GM21576 (cell line): Measurements from ENCODE around the gene HNRNPF.
"Not testable (repeated sequence)": the region's sequence is repeated elsewhere in the genome, so short reads cannot be mapped to it uniquely, and the experiment has no call there.

ENCODE experiments used
- ATAC-seq: cut with Tn5 transposase; IDR thresholded peaks from one replicate; pipeline ENCODE4 v1.9.1; 2021; ENCODE audit warnings: mild to moderate bottlenecking, moderate library complexity; ENCODE audit not compliant: unreplicated experiment

The HNRNPF gene

DNA sequence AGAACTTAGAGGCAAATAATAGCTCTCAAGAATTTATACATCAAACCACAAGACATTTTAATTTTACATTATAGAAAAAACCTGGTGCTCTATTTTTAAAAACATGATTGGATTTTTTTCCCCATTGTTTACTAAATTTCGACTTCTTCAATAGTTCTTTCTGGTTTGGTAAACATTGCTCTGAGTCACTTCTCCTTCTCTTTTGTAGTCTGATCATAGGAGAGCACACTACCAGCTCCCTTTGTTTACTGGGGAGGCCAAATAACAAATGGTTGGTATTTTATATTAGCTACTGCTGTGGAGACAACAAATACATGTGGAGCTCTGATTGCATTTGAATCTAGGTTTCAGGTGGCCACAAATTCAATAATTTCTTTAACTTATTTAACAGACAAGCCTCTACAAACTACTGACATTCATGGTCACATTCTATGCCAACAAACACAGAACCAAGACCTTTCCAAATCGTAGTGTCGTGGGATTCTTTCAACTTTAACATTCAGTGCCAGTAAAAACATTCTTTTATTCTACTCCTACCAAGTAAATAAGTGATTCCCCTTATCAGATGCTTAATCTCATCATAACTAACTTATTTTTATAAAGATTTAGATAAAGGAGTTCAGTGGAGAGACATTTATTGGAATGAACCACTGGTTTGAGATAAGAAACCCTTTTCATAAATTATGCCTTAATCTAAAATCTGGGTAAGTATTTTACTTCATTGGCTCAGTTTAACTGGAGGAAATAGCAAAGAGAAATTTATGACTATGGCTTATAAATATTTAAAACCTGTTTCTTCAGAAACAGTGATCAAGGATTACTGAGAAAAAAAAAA lies 55.3 kb downstream of the HNRNPF start:
- ATAC-seq, result no peak

DNA sequence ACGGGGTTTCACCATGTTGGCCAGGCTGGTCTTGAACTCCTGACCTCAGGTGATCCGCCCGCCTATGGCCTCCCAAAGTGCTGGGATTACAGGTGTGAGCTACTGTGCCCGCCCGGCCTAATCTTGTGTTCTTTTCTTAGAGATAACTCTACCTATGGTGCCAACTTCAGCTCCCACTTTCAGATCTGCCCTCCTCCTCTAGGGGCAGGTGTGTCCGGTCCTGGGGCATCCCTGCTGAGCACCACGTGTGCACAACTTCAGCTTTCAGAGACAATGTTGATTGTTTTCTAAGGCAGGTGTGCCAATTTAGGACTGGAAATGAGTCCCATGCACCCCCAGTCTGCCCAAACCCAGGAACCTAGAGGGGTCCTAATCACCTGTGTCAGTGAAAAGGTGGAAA lies 56.0 kb downstream of the HNRNPF start:
- ATAC-seq, result no peak

DNA sequence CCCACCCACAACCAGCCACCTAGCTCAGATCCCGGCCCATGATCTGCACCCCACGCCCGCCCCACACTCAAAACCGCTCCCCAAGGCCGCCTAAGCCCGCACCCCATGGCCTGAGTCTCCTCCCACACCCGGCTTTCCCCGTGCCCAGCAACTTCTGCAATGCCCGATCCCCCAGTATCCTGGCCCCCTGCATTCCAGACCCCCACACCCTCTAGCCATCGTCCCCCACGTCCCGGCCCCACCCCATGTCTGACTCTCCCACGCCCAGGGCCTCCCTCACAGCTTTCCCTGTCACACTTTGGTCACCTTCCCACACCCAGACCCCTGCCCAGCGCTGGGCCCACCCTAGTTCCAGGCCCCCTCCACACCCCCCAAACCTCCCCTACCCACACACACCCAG lies 57.7 kb downstream of the HNRNPF start:
- no peak for ATAC-seq

DNA sequence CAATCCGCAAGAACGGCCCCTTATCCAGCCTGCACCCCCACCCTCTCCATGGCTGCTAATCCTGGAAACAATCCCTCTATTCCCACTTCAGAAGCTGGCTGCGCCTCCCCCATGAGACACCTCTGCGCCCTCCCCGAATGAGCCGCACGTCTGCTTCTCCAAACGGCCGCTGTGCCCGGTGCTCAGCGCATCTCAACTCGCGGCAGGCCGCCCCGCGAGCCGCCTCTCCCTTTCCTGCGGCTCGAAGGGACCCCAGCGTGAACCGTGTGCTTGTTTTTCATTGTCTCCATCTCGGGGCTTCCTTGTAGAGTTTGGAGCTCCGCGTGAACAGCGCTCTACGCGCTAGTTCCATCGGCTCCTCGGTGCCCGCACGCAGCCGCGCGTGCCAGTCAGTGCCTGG lies 58.3 kb downstream of the HNRNPF start:
- ATAC-seq, result no peak

DNA sequence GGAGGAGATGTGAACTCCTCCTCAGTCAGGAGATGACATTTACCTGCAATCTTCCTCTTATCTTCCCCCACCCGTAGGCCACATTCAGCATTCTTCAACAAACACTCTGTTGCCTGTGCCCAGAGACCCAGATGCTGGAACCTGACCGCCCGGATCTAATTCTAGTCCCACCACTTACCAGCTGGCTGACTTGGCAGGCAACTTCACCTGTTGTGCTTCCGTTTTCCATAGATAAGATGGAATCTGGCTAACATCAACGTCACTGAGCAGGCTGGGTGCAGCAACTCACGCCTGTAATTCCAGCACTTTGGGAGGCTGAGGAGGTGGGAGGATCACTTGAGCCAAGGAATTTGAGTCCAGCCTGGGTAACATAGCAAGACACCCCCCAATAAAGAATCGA lies 58.8 kb downstream of the HNRNPF start:
- ATAC-seq, result no peak

DNA sequence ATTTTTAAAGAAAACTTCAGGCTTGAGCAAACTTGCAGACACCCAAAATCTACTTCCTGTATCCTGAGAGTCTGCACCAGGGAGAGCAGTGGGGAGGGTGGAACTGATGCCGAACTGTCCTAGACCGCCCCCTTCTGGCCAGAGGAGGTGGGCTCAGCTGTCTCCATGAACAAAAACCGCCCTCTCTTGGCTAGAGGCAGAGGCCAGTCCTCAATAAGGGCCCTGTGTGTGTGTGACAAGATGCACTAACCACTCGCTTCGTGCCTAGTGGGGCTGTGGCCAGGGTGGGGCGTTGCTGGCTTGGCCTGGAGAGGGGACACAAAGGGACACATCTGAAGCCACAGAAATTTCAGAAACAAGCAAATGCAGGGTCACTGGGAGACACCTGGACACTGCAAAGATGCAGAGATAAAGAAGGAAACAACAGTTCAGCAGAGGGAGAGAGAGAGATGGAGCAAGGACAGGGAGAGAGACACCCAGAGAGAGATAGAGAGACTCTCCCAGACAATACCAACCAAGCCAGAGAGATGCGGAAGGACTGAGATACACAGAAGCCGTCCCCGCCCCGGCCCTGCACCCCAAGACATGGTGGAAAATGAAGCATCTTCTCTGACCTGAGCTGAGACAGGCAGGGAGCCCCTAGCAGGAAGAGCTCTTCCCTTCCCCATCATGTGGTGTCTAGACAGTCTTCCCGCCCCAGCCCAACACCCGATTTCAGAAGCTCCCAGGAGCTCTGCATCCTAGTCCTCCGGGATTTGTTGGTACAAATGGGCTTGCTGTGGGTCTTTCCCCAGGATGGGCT lies 60.3 kb downstream of the HNRNPF start:
- ATAC-seq, result peak; percentile 99

DNA sequence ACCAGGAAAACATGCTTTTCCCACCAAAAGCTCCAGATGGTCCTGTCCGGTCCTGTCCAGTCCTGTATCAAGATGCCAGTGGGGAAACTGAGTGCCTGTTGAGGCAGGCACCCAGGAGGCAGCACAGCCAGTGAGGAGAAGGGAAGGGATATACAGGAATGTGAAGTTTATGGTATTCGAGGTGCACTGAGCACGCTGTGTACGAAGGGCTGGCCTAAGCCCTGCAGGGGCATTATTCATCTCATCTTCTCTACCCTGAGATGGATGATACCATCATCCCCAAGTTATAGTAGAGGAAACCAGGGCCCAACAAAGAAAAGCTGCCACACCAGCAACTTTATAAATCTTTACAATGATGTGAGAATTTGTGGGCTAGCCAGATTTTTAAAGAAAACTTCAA lies 61.0 kb downstream of the HNRNPF start:
- no peak for ATAC-seq

DNA sequence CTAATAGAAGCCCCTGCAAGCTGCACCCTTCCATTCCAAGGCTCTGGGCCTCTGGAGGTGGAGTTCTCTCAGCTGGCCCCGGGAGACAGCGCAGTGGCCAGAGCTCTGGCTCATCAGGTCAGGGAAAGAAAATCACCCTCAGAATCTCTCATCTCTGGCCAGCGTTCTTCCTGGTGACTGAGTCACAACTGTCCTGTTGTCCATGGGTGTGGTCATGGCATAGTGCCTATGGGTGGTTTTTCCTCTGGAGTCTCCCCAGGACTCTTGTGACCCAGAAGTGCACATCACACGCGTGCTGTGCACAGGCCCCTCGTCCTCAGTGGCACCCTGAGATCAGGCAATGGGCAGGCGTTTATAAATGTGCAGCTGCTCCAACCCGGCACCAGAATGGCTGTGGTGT lies 64.9 kb downstream of the HNRNPF start:
- no peak for ATAC-seq

DNA sequence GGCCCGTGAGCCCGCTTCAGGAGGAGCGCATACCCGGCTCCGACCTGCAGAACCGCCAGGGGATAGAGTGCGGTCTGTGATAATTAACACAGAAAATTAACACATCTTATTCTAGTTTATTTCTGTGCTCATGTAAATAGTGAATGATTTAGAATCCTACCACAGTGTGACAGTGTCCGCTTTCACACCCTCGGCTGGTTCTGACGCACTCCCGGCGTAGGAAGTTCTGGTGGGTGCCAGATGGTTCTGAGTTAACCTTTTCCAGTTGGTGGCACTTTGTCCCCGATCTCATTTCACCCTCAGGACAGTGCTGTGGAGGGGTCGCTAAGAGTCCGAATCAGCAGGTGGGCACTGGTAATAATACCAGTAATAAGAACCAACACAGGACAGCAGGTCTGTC lies 65.9 kb downstream of the HNRNPF start:
- ATAC-seq, result no peak

DNA sequence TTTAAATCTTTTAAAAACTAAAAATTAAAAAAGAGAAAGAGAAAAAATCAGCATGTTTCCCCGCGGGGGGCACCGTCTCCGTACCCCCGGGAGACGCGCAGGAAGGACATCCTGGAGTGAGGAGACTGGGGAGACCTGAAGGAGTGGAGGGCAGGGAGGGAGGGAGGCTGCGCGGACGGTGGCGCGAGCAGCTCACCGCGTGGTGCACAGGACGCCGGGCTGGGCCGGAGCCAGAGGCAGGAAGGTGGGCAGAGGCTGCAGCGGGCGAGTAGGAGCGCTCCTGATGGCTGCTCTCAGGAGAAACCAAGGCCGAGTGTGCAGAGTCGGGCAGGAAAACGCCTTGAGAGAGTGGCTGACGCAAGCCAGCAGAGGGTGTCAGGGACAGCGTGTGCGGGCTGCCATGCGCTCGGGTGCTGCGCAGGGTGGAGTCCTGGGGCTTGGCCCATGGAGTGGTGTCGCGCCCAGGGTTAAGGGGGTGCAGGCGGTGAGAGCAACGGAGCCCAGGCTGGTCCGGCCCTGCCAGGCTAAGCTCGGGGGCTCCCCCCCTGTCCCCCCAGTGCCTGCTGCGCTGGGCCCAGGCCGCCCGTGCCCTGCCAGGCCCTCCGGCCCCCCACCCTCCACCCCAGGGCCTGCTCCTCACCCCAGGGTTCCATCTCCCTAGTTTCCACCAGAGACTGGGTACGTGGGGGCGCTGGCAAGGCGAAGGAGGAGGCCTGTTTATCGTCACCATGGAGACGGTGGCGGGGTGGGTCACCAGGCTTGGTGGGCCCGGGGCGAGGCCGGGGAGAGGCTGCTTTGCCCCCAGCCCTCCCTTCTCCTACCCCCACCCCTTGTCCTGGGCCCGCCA lies 66.5 kb downstream of the HNRNPF start:
- ATAC-seq, result no peak

DNA sequence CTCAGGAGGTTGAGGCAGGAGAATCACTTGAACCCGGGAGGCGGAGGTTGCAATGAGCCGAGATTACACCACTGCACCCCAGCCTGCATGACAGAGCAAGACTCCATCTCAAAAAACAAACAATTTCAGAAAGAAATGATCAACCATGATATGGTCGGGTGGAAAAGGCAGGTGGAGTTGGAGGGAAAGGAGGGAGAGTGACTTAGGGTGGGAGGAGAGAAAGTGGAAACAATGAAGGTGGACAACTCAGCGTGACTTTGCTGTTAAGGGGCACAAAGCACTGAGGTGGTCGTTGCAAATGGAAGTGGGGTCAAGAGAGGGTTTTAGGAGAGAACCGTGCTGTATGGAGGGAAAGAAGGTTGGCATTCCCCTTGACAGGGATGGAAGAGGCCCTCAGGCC lies 67.5 kb downstream of the HNRNPF start:
- no peak for ATAC-seq

DNA sequence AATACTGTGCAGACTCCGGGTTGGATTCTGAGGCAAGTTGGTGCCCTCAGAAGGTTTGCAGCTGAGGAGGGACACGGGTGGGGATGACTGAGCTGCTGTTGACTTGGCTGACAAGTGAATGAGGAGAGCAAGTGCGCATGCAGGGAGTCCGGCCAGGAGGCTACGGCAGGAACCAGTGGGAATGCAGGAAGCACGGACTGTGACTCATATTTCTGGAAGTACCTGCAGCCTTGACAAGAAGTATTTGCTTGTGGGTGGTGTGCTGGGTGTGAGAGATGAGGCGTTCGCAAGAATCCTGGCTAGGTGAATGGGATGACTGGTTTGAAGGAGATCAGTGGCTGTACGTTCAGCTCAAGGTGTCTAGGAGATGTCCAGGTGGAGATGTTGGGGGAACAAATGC lies 68.4 kb downstream of the HNRNPF start:
- ATAC-seq, result no peak

DNA sequence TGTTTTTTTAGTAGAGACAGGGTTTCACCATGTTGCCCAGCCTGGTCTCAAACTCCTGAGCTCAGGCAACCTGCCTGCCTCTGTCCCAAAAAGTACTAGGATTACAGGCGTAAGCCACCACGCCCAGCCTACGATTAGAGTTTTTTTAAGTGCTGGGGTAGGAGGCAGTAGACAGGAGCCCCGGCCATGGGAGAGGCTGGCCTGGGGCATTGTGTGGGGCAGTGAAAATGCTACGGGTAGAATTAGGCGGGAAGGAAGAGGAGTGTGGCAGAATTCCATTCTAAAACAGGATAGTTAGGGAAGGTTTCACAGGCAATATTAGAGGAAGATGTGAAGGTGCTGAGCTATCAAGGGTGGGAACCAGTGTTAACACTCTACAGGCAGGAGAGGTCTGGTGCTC lies 68.9 kb downstream of the HNRNPF start:
- no peak for ATAC-seq

DNA sequence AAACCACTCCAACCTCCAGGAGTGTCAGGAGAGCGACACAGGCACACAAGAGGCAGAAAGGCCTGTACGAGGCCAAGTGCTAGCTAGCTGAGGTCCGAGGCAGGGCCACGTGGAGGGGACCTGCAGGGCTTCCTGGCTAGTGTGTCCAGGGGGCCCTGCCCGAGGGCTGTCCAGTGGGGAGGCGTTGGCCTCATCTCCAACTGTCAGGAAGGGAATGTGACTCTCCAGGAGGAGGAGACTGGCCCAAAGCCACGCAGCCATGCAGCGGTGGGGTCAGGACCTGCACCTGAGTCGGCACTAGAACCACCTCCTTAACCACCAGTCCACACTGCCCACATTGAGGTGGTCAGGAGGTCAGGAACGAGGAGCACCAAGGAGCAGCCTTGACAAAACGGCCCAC lies 69.8 kb downstream of the HNRNPF start:
- ATAC-seq, result no peak

DNA sequence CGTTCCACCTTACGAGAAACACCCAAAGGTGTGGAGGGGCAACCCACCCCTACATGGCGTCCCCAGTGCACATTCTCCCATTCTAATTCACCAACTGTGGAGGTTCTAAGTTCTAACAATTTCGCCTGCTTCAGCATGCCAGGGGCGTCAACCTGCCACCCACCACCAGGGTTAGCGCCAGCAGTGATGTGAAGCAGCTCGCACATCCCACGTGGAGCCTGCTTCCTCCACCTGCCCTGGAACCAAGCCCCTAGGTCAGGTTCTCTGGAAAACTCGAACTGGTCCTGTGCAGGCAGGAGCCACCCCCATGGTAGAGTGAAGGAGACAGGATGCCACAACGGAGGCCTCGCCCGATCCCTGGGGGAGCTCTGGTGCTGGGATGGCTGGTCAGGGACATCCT lies 70.9 kb downstream of the HNRNPF start:
- no peak for ATAC-seq

DNA sequence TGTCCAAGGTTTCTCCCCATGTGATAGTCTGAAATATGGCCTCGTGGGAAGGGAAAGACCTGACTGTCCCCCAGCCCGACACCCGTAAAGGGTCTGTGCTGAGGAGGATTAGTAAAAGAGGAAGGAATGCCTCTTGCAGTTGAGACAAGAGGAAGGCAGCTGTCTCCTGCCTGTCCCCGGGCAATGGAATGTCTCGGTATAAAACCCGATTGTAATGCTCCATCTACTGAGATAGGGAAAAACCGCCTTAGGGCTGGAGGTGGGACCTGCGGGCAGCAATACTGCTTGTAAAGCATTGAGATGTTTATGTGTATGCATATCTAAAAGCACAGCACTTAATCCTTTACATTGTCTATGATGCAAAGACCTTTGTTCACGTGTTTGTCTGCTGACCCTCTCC lies 71.5 kb downstream of the HNRNPF start:
- ATAC-seq, result not testable (repeated sequence)

DNA sequence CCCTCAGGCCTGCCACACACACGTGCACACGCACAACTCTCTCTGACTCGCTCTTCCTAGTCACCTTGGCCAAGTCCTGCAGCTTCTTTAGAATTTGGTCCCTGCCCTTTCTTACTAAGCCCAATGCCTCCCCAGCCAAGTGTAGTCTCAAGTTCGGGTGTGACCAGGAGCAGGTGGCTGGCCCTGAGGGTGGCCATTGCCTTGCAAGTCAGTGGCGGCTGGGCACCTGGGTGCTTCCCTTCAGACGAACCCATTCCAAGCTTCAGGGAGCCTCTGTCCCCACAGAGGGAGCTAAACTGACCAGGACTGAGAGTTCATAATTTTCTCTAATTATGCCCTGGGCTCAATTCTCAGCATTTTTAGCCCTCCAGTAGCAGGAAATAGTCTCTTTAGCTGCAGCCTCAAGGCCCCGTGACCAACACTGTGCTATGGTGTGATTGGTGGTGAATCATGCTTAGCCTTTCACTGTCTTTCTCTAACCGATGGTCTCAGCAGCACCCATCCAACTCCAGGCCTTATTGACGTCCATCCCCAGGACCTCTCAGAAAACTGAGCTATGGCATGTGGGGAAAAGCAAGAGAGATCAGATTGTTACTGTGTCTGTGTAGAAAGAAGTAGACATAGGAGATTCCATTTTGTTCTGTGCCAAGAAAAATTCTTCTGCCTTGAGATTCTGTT lies 72.2 kb downstream of the HNRNPF start:
- no peak for ATAC-seq

DNA sequence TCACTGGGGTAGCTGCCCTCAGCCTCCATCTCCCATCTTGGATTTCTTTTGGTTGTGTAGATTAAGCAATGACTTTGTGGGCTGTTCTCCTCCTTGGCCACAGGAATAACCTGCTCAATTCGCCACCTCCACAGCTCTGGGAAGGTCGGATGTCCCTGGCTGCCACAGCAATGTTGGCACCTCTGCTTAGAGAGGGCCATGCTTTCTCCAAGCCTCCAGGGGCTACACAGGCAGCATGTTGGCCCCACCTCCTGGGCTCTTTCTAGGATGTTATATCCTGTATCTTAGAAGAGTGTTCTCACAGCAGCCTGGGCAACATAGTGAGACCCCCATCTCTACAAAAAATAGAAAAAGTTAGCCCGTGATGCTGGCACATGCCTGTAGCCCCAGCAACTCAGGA lies 72.9 kb downstream of the HNRNPF start:
- ATAC-seq, result no peak
